NCI-H446 (cell line): Measurements from ENCODE around the gene ITPR1.

ENCODE experiments used
- DNase-seq, 2 experiments: peaks; one replicate each; lab custom pipeline; 2025; lab: John Stamatoyannopoulos, UW

The ITPR1 gene

DNA sequence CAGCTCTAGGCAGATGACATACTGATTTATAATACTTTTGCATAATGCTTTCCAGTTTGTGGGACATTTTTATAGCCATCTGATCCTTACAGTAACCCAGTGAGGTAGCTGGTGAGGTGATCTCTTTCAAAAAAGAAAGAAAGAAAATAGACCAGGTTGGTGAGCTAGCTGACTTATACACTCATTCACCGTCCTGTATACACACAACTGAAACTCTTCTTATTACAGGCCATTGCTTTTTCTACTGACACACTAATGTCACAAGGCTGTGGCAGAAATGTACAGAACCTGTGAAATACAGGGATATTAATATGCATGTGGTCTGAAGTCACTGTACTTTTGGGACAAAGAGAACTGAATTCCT lies 335.9 kb downstream of the ITPR1 start:
- DNase-seq: no peak

GRCh38 chr3:4830586-4830914 lies 337.4 kb downstream of the ITPR1 start:
- no peak for DNase-seq

GRCh38 chr3:4831580-4831950 lies 338.4 kb downstream of the ITPR1 start:
- DNase-seq: no peak

DNA sequence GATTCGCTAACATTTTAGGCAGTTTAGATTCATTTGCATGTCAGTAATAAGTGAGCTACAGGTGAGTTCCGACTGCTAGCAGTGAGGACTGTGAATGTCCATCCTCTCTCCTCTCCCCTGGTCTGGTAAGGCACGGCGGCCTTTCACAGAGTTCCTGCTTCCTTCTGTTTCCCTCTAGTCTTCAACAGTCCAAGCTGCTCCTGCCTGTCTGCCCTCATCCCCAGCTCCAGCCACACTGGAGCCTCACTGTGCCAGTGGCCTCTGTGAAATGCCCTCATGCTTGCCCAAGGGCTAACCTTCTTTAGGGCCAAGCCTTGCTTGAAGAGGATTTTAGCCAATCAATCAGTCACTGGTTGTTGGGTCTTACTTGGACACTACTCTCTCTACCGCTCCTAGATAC lies 340.3 kb downstream of the ITPR1 start:
- DNase-seq: no peak

DNA sequence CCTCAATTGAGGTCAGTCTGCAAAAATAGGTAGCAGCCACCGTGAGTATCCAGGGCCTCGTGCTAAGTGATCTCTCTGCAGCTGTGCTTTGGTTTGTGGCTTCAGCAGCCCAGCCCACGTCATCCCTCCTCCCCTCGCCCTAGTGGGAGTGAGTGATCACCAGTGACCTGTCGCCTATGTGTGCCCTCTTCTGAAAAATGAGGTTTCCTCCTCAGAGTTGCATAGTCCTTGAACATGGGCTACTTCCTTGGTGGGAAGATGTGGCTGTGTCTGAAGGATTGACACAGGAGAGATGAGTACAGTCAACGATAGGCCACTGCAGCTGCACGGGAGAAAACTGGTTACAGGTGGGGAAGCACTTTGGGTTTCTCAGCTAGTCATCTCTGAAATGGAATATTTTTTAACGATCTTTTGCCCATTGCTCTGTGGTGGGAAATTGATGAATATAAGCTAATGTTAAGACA lies 341.3 kb downstream of the ITPR1 start:
- DNase-seq: no peak

DNA sequence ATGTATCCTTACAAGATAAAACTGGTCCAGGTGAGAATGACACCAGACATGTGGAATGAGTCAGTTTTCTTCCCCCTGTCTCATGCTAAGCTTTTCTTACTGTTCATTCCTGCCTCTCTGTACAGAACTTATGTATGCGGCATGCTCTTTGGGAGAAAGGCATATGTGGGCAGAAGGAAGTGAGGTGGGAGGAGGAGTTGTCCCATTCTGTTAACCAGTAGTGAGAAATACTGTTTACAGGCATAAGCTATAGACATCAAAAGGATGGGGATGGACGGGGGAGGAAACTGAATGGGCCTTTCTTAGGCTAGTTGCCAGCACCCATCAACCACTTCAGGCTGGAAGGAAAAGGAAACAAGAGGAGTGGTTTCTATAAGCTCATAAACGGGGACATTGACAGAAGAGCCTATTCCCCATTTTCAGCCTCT lies 342.5 kb downstream of the ITPR1 start:
- no peak for DNase-seq

DNA sequence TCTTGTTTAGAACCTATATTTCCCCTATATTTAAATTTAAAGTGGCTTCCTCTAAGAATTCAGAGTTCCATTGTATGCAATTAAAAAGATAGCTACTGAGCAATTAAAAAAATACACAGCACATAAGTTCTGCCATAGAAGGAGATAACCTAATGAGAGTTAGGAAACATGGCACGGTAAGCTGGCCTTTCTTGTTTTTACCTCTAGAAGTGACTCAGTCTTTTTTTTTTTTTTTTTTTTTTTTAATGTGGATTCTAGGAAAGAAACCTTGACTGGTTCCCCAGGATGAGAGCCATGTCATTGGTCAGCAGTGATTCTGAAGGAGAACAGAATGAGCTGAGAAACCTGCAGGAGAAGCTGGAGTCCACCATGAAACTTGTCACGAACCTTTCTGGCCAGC lies 343.4 kb downstream of the ITPR1 start:
- DNase-seq: no peak

GRCh38 chr3:4837374-4837930 lies 344.3 kb downstream of the ITPR1 start:
- DNase-seq: no peak

DNA sequence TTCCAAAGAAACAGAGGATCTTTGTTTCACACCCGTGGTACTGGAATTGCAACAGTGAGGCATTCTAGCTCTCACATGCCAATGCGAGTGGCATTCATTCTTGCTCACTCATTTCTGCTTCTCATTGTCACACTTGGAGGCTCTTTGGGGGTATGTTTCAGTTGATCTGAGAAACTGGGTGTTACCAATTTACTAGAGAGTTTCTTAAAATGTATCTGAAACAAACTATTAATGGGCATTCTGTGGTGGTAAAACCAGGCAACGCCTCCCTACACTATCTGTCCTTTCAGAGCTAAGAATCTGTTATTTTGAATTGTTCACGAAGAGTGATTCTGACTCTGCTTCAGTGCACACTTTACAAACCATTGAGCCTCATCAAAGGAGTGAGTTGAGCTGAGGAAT lies 345.5 kb downstream of the ITPR1 start:
- no peak for DNase-seq

- DNase-seq: no peak
These were observed 346.1 kb downstream of the ITPR1 start for GRCh38 chr3:4839278-4839677.

- no peak for DNase-seq
These were observed 348.1 kb downstream of the ITPR1 start for GRCh38 chr3:4841225-4841624.

DNA sequence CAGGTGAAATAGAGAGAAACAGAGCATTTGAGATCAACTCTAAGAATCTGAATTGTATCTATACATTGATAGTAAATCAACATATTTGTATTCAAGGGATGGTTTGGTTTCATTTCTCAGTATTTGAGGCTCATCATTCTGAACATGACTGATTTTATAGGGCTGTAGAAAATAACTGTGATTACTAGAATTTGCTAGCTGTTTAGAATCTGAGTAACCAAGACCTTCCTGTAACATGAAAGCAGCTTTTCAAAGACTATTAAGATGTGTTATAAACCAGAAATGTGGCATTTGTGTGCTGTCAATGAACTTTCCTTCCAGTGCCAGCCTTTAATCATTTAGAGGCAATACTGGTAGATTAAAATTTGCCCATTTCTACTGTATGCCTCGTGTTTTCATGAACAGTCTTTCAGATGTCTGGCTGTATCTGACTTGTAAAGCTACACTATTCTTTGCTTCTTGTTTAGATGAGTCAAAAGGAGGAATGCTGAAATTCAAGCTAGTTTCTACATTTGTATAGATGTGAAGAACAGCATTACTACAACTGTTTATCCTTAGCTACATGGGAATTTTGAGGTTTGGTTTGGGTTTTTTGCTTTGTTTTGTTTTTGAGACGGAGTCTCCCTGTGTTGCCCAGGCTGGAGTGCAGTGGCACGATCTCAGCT lies 348.8 kb downstream of the ITPR1 start:
- DNase-seq: no peak

DNA sequence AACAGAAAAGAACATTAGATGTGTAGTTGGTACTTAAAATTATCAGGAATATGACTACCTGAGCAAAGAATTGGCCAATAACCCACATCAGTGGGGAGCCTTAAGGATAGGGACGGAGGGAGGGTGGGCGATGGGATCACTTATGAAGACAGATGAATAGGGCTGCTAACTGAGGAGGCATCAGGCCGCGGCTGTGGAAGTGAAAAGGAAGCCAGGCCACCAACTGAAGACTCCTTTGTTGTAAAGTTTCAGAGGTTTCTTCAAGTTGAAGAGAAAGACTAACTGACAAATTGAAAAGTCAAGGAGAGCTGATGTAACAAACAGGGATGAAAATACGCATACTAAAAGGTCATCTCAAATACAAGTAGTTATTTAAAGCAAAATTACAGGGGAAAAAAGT lies 350.5 kb downstream of the ITPR1 start:
- DNase-seq: no peak

DNA sequence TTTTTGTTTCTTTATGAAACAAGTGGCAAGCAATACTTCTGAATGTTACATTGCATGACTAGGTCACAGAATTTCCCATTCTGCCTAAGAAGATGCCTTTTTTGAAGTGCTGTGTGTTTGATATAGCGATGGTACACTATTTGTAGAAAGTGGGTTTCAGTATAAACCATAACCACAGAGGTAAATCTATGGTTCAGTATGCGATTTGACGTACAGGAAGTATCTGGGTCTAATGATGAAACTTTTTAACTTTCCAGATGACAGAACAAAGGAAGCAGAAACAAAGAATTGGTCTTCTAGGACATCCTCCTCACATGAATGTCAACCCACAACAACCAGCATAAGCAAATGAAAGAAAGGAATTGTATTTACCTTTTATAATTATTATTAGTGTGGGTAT lies 352.7 kb downstream of the ITPR1 start:
- no peak for DNase-seq

GRCh38 chr3:4846543-4846942 lies 353.4 kb downstream of the ITPR1 start:
- no peak for DNase-seq

DNA sequence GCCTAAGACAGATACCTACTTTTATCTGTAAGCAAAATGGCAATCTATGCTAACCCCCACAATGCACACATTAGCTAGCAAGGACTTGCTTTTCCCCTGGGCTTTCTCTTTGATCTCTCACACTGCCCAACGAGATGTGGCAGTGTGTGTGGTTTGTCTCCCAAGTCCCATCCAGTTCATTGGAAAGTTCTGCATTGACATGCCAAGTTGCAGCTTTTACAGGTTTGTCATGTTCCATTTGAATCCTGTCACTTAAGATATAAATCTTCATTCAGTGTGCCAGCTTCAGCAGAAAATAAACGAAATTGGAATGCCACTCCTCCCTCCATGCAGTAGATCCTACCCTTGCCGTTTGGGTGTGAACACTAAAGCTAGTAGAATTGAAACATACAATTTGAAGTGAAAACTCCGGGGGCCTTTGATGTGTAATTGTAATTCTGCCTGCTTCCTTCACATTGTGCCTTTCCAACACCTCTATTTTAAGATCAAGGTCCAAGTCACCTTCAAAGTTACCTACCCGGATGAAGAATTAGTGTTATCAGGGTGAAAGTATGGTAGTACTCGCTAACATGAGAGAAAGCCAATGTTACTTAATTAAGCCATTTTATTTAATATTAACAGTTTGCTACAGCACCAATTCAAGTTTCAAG lies 355.2 kb downstream of the ITPR1 start:
- DNase-seq: no peak

DNA sequence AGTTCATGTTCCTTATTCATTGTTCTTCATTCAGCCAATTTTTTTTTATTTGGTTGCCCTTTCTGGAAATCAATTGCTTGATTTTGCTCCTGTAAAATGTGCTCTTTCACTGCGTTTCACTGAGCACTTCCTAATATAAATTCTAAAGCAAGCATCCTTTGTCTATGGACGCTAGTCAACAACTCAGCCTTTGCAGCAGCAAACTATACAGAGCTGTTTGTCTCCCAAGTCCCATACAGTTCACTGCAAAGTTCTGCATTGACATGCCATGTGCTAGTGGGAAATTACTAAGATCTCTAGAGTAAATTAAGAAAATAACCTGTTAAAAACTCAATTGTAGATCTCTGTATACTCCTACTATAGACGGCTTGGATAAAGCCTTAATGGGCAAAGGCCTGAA lies 356.0 kb downstream of the ITPR1 start:
- no peak for DNase-seq

- no peak for DNase-seq
These were observed 356.6 kb downstream of the ITPR1 start for GRCh38 chr3:4849739-4850138.

GRCh38 chr3:4850211-4850927 lies 357.2 kb downstream of the ITPR1 start:
- no peak for DNase-seq

DNA sequence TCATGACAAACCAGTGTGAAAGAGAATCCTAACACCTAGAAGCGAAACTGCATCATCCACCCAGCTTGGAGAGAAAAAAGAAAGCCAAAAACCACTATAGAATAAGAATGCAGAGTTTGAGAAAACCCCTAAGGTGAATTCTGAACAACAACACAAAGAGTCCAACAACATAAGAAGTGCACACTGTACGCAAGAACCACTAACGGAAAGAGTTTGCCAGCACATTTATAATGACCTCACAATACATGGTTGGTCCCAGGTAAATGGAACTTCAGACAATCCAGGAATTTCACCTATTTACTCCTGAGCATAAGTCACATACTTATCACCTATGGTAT lies 357.7 kb downstream of the ITPR1 start:
- no peak for DNase-seq

DNA sequence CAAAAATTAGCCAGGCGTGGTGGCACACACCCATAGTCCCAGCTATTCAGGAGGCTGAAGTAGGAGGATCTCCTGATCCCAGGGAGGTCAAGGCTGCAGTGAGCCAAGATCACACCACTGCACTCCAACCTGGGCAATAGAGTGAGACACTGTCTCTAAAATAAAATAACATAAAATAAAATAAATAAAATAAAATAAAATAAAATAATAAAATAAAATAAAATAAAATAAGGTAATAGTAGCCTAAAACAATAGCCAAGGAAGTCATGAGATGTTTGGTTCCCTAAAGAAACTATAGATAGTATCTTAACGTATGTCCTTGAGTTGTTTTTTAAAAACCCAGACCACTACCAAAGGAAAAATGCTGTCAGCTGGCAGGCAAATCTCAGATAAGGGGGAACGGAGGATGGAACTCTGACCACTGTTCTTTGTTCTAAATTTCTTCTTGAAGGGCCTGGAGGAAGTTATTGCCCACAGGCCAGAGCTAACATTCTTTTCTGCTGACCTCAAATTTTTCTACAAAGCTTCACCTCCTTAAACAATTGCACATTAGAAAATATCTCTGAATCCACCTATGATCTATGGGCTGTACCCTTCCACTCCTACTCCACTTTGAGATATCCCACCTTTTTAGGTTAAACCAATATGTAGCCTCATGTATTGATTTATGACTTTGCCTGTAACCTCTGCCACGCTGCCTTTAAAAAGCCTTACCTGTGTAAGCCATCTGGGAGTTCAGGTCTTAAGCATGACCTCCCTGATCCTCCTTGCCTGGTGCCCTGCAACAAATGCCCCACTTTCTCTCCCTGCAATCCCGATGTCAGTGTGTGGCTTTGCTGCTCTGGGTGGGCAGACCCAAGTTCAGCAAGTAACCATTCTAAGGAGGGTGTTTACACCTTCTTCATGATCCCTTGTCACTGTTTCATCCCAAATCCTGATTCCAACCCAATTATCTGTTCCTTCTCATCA lies 359.9 kb downstream of the ITPR1 start:
- no peak for DNase-seq

GRCh38 chr3:4853749-4854140 lies 360.6 kb downstream of the ITPR1 start:
- no peak for DNase-seq
